GM19238 (cell line): ENCODE results near the gene IRGQ.
"Not testable (repeated sequence)": the region's sequence is repeated elsewhere in the genome, so short reads cannot be mapped to it uniquely, and the experiment has no call there.

Source experiments
- DNase-seq: peaks from one replicate; pipeline ENCODE4 v3.0.0; 2011; ENCODE audit warnings: low spot score; ENCODE audit not compliant: insufficient read length

Gene IRGQ

DNA sequence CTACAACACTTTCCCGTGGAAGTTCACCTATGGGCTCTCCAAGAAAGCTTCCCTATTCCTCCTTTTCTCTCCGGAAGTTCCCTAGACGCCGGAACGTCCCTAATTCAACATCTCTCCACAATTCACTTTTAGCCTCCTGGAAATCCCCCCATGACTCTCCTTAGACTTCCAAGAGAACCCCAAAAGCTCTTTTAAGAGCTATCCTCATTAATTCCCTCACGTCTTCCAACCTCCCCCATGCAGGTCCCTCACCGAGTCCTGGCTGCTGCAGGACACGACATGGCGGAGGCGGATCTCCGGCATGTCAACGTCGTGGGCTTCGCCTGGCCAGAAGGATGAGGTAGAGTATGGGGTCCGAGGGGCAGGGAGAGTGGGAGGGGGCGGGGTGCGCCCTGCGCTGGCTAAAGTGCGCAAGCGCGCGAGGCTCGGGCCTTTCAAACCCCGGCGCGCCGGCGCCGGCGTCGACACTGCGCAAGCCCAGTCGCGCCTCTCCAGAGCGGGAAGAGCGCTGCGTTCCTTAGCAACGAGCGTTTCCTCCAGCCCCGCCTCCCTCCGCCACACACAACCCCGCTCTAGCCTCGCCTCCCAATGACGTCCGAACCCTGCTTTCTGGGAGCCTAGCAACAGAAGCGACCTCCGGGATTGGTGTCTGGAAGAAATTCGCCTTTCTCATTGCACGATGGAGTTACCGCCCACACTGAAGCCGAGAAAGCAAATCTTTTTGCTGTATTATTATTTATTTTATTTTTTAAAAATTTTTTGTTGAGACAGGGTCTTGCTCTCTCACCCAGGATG is 20.6 kb downstream of the IRGQ start, which contains the start of the genes PINLYP and XRCC1:
Gene PINLYP (plus strand): TSS at position 646 of the 795 bp plus-strand sequence. CDS start 1,391 bp downstream, outside the sequence.
Gene XRCC1 (minus strand): TSS at position 372 of the 795 bp plus-strand sequence. CDS start 69 bp downstream, at position 303.
- DNase-seq: peak; percentile 94

DNA sequence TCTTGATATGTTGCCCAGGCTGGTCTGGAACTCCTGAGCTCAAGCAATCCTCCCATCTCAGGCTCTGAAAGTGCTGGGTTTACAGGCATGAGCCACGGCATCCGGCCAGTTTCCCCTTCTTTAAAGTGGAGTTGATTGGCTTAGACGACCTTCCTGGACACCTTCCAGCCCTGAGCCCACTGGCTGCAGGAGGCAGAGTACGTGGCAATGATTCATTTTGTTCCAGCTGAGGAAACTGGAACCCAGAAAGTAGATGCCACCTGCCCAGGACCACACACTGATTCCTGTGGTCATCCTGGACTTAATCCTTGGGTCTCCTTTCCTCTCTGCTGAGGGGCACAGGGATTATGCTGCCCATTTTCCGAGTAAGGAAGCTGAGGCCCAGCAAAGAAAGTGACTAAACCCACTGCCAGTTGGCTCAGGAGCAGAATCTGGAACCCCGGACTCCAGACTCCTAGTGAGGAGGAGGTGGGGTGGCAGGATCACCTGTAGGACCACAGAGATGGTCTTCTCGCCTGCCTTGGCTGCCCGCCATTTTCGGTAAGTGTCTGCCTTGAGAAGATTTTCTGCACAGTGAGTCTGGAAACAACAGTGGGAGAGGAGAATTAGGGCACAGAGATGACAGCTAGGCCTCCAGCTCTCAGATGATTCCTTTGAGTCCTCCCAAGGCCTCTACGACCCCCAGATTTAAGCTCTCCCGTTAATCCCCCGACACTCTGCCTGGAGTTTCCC is 21.3 kb downstream of the IRGQ start:
- no peak for DNase-seq

DNA sequence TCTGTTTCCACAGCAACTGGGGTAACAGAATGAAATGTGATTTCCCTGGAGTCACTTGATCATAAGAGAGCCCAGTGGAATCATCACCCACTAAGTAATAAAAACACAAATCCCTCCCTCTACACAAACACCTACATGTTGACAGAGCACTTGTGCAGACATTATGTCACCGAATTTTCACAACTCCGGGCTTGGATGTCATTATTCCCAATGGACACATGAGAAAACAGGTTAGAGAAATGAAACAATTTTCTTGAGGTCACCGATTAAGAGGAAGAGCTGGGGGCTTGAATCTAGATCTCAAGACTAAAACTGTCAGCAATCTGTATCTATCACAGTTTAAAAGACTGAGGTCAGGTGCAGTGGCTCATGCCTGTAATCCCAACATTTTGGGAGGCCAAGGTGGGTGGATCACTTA is 23.8 kb downstream of the IRGQ start:
- no peak for DNase-seq

DNA sequence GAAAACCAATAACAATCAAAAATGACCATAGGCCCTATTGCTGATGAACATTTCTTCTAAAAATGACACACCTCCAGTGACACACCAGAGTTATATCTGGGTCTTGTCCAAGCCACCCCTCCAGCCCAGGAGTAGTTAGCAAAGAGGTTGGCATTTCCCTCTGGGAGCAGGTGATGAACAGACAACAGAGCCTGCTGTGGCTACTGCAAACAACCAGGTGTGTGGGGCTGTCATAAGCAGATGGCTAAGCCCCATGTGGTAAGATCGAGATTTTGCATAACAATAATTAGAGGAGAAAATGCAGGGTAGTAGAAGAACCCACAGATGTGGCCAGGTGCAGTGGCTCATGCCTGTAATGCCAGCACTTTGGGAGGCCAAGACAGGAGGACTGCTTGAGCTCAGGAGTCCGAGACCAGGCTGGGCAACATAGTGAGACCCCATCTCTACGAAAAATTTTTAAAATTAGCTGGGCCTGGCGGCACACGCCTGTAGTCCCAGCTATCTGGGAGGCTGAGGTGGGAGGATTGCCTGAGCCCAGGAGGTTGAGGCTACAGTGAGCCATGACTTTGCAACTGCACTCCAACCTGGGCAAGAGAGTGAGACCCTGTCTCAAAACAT is 25.7 kb downstream of the IRGQ start:
- no peak for DNase-seq

DNA sequence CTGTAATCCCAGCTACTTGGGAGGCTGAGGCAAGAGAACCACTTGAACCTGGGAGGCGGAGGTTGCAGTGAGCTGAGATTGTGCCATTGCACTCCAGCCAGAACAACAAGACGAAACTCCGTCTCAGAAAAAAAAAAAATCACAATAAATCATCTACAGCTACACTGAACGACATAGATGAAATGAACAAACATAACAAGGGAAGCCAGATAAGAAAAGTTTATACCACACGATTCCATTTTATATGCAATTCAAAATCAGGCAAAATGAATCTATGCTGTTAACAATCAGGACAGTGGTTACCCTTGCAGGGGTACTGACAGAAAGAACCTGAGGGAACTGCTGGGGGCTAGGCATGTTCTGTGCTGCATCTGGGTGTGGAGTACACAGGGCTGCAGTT is 26.3 kb downstream of the IRGQ start:
- no peak for DNase-seq

DNA sequence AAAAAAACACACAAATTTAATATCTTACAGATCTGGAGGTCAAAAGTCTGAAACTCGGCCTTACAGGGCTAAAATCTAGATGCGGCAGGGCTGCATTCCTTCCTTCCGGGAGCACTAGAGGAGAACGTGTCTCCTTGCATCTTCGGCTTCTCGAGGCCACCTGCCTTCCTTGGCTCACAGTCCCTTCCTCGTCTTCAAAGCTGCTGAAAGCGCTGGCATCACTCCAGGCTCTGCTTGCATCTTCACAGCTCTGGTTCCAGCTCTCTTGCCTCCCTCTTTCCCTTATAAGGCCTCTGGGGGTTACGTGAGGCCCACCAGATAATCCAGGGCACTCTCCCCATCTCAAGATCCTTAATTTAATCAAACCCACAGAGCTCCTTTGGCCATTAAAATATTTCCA is 31.1 kb downstream of the IRGQ start:
- DNase-seq: no peak

DNA sequence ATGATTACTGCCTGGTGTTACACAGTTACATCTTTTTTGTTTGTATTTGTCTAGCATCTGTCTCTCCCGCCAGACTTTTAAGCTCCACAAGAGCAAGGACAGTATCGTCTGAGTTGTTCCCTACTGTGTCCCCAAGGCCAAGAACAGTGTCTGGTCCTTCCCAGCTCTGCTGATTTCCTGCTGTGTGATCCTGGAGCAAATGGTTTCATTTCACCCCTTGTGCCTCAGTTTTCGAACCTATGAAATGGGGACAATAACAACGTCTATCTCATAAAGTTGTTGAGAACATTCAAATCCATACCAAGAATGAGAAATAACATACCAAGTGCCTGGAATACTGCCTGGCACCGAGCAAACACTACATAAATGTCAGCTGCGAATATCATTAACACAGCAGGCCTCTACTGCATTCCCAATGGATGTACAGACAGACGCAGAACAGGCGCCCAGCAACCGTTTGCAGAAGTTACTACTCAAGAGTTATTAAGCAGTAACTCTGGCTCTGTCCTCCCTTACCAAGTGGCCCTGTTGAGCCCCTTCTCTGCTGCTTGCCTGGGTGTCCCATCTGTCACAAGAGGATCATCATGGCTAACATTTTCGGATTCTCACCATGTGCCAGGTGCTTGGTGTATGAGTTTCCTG is 32.0 kb downstream of the IRGQ start:
- no peak for DNase-seq

DNA sequence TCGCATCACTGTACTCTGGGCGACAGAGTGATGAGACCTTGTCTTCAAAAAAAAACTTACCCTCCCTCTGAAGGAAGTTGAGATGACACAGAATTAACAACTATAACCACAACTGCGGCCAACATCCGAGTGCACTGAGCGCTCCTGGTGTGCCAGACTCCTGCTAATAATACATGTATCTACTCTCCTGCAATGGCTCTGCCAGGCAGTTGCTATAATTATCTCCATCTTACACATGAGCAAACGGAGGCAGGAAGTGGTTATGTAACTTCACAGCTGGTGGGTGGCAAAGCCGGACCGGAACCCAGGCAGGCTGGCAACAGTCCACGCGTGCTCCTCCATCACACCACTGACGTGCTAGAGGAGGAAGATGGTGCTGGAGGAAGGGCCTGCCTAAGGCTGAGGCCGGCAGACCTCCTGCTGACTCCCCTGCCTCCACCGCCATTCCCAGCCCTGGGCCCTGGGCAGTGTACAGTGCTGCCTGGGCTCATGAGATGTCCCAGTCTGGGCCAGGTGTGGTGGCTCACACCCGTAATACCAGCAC is 33.2 kb downstream of the IRGQ start:
- DNase-seq: peak; percentile 30

DNA sequence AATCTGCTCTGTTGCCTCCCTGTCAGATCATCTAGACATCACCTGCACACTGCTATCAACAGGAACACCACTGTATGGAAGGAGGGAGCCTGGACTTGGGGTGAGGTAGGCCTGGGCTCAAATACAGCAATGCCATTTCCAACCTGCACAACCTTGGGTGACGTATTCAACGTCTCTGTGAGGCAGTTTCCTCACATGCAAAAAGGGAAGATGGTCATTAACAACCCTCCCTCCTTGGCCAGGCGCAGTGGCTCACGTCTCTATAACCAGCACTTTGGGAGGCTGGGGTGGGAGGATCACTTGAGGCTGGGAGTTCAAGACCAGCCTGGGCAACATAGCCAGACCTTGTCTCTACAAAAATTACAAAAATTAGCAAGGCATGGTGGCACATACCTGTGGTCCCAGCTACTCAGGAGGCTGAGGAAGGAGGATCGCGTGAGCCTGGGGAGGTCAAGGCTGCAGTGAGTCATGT is 33.7 kb downstream of the IRGQ start:
- DNase-seq: no peak

DNA sequence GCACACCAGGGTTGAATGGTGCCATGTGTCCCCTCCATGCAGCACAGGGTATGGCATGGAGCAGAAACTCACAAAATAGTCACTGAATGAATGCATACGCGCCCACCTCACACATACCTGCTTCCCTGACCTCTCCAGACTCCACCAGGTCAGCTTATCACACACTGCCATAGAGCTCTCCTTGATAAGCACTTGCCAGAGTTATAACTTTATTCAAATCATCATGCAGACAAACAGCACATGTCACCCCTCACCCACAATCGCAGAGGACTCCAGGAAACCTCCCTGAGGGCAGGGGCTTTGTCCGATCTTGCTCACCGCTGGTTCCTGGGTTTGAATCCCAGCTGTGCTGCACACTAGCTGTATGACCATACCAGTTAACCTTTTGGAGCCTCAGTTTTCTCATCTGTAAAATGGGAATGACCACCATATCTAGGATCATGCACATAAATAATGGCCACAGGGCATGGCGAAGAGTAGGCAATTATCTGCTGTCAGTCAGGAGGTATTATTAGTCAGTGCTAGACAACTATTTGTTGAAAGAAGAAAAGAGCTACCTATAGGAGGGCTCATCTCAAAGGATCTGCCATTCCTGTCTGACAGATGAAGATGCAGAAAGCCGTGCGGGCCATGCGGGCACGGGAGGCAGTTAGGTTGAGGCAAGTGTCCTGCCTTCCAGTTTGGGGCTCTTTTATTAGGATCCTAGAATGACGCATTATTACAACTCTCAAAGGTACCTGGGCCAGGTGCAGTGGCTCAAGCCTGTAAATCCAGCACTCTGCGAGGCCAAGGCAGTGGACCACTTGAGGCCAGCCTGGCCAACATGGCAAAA is 34.6 kb downstream of the IRGQ start:
- no peak for DNase-seq

DNA sequence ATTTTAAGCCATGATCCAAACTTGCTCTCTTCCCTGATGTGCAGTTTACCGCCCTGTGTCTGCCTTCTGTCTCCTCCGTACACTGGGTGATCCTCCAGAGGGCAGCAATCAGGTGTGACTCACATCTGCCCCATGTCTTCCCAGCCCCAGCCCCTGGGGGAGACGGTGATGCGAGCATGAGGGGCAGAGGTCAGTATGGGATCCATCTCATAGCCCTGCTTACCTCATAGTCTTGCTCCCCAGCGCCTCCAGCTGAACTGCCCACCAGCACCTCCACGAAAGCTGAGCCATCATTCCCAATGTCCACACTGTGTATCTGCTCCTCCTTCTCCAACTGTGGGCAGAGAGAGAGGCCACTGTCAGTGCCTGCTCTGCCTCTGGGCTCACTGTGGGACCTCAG is 35.2 kb downstream of the IRGQ start:
- no peak for DNase-seq

DNA sequence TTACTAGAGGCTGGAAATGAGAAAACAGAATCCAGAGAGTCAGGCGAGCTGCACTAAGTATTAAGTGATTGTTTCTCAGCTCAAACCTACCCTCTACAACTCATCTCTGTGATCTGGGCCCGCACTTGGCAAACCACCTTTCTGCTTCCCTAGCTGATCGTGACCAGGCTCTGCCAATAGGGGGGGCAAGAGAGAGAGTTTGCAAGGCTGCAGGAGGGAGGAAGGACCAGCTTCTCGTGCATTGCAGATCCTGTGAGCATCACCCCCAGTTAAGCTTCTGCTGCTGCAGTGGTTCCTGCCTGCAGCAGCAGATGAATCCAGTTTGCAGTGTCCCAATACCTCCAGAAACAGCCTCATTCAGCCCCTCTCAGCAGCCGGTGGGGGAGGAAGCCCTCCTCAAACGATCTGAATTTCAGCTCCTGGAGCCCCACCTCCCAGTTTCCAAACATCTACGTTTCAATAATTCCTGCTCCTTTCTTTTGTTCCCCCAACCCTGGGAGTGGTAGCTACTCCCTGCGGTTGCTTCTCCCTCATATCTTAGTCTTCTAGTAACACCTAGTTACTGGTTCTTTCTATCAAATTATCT is 40.7 kb downstream of the IRGQ start:
- DNase-seq: peak; percentile 71

DNA sequence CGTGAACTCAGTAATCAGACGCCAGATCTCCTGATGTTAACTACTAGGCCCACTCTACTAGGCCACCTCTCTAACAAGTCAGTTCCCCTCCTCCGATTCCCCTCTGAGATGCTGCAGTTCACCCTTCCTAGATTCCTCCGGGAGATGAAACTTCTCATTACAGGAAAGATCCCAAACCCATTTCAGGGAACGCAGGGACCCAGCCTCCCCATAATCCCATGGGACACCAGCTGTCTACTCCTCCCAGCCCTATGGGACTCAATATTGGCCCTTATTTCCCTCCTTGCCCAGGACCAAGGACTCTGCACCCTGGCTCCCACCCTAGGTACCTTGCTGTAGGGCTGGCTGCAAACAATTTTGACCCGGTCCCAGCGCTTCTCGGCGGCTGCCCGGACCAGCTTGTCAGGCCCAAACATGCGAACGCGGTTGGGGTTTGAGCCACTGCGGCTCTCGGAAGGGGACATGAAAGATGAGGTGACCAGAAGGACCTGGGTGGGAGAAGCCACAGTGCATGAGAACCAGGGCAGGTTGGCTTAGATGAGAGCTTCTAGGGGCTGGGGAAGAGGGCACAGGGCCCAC is 41.5 kb downstream of the IRGQ start:
- DNase-seq: no peak

DNA sequence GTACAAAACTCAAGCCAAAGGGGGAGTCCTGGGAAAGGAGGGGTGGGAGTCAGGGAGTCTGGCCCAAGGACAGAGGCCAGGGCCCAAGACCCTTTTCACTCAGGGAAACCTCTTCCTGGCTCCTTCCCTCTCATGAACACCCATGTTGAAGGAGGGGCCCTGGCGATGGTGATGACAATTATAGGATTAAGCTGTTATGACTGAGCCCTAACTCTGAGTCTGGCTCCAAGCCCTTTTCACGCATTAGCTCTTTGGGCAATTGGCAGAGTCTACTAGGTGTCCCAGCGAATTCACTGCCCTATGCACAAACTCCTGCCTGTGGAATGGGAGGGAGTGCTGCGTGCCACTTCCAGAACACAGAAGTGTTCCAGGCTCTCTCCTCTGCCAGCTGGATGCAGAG is 42.3 kb downstream of the IRGQ start:
- no peak for DNase-seq

DNA sequence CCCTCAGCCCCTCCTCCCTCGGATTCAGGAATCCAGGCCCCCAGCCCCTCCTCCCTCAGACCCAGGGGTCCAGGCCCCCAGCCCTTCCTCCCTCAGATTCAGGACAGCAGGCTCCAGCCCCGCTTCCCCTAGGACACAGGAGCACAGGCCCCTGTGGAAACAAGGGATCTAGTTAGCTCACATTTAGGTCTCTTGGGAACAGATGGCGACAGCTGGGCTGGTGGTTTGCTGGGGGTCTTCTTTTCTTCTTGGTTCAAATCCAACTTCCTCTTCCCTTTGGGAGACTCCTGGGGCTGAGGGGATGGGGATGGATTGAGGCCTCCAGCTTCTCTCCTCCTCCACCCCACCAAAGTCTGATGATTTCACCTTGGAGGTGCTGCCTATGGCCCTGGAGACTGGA is 43.3 kb downstream of the IRGQ start:
- DNase-seq: no peak

DNA sequence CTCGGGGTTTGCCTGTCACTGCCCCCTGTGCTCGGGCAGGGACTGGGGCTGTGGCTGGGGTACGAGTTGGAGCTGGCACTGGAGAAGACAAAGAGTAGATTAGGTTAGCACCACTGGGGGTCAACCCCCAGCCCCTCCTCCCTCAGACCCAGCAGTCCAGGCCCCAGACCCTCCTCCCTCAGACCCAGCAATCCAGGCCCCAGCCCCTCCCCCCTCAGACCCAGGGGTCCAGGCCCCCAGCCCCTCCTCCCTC is 43.8 kb downstream of the IRGQ start:
- no peak for DNase-seq

DNA sequence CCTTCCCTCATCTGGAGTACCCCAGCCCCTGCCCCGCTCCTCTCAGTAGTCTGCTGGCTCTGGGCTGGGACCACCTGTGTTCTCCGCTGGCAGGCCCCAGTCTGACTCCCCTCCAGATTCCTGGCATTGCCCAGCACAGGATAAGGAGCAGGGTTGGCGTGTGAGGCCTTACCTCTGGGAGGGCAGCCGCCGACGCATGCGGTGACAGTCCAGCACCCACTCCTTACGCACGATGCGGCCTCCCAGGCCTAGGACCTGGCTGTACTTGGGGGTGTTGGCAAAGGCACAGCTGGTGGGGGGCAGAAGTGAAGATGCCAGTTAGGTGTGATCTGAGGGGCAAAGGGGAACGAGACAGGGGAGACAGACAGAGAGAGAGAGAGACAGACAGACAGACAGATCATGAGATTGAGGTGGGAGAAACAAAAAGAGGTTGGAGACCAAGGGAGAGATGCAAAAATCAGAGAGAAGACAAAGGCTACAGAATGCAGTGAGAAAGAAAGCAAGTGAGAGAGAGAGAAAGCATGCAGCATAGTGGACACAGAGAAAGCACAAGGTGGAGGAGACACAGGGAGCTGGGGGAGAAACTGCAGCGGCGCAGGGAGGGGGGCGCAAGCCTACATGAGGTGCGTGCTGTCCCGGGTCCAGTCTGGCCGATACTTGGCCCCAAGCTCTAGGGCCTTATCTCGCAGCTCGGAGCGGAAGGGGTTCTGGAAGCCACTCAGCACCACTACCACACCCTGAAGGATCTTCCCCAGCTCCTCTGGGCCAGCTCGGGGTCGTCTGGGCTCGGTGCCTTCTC is 44.3 kb downstream of the IRGQ start:
- DNase-seq: no peak

DNA sequence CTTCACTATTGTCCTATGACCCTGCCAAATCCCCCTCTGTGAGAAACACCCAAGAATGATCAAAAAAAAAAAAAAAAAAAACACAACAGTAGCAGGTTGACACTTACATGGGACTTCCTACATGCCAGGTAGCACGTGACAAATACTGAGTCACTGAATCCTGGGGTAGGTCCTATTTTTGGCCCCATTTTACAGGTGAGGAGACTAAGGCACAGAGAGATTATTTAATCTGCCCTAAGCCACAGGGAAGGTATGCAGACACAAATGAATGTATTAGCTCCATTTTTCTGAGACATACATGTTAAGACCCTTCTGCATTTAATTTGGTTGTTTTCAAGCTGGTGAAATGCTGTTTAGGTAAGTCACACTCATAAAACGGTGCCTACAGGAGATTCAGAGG is 47.2 kb downstream of the IRGQ start:
- DNase-seq: no peak

DNA sequence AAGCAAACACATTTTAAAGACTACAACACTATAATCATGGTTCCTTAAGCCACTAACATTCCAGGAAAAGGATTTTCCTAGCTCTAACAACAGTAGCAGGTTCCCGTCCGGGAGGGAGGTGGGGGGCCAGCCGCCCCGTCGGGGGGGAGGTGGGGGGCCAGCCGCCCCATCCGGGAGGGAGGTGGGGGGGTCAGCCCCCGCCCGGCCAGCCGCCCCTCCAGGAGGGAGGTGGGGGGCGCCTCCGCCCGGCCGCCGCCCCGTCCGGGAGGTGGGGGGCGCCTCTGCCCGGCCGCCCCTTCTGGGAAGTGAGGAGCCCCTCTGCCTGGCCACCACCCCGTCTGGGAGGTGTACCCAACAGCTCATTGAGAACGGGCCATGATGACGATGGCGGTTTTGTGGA is 48.0 kb downstream of the IRGQ start:
- DNase-seq: not testable (repeated sequence)
